GM12892 (cell line): ENCODE measurements around the gene NUAK1.

ENCODE experiments used
- POLR2A ChIP-seq: IDR thresholded peaks from 2 replicates; pipeline ENCODE4 v1.6.1; 2011; ENCODE audit warnings: low read depth, low read length, control low read depth
- POLR2AphosphoS5 ChIP-seq: IDR thresholded peaks from 2 replicates; pipeline ENCODE4 v1.6.1; 2011; ENCODE audit warnings: low read depth, low read length, control low read depth
- TAF1 ChIP-seq: IDR thresholded peaks from 2 replicates; pipeline ENCODE4 v1.6.1; 2011; ENCODE audit warnings: low read depth, mild to moderate bottlenecking, control low read depth, low read length, borderline replicate concordance

- no peak for TF ChIP-seq POLR2A
- TF ChIP-seq TAF1 = no peak
- TF ChIP-seq POLR2AphosphoS5 = no peak
Measured at GRCh38 chr12:106081606-106082005, 57.1 kb downstream of the NUAK1 start.
